B cell (primary cell): ENCODE data around the gene C19orf33.

ENCODE experiments used
- EZH2 ChIP-seq: IDR thresholded peaks from 2 replicates; pipeline ENCODE4 v1.6.1; 2012; ENCODE audit warnings: borderline replicate concordance, low read depth, mild to moderate bottlenecking, moderate library complexity, low read length; ENCODE audit not compliant: insufficient read depth, poor library complexity, severe bottlenecking
- TF ChIP-seq, protein P1 (sequence below): fragments of 200-600 bp; IDR thresholded peaks from one replicate; pipeline ENCODE4 v1.8.0; 2022; ENCODE audit warnings: antibody characterized with exemption, mild to moderate bottlenecking

DNA sequence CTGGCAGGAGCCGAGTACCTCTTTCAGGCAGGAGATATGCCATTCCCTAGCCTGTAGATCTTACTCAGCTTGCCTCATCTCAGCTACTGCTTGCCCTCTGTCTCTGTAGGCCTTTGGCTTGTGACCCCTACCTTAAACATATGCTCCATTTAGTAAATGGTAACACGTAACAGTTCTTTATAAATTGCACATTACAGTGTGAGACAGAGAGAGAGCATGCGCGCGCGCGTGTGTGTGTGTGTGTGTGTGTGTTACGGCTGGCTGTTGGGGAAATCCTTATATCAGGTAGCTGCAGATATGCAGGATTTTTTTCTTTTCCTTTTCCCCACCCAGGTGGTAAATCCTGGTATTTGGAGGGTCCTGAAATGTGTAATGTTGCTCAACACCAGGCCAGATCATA lies 35.5 kb upstream of the C19orf33 start:
- TF ChIP-seq, protein P1, sequence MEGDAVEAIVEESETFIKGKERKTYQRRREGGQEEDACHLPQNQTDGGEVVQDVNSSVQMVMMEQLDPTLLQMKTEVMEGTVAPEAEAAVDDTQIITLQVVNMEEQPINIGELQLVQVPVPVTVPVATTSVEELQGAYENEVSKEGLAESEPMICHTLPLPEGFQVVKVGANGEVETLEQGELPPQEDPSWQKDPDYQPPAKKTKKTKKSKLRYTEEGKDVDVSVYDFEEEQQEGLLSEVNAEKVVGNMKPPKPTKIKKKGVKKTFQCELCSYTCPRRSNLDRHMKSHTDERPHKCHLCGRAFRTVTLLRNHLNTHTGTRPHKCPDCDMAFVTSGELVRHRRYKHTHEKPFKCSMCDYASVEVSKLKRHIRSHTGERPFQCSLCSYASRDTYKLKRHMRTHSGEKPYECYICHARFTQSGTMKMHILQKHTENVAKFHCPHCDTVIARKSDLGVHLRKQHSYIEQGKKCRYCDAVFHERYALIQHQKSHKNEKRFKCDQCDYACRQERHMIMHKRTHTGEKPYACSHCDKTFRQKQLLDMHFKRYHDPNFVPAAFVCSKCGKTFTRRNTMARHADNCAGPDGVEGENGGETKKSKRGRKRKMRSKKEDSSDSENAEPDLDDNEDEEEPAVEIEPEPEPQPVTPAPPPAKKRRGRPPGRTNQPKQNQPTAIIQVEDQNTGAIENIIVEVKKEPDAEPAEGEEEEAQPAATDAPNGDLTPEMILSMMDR: no peak
- TF ChIP-seq EZH2: no peak
